GM12878 (cell line): ENCODE data around the gene ADGRL3. TPM values are rescaled to one million over a fixed set of nuclear protein-coding genes. Genes with fewer than 3 reads are reported as not detected.

Experiments used
- ATAC-seq: fragments of 200-7000 bp; cut with Tn5 transposase; 3 replicates; pipeline ENCODE4 v1.9.1; 2020; ENCODE audit warnings: mild to moderate bottlenecking, moderate library complexity
- BruUV-seq: library from RNA; stranded (reverse); fragments of 400-500 nt; replicated peaks from 2 replicates; lab custom pipeline; 2021; lab: Mats Ljungman, UMichigan
- CTCF ChIA-PET: fragments of 300-600 bp; sonication (Branson Sonifier 250); formaldehyde crosslinking; extraction: SDS; loops from one replicate; lab custom pipeline; 2021; ENCODE audit warnings: inconsistent platforms; lab: Yijun Ruan, JAX
- POLR2A ChIA-PET: fragments of 350-600 bp; formaldehyde crosslinking; extraction: SDS; loops from one replicate; lab custom pipeline; 2021; ENCODE audit warnings: inconsistent platforms; lab: Charles Lee
- RAD21 ChIA-PET: fragments of 300-600 bp; sonication (Branson Sonifier 250); formaldehyde crosslinking; loops from one replicate; lab custom pipeline; 2023; ENCODE audit warnings: antibody characterized with exemption; ENCODE audit not compliant: unreplicated experiment; lab: Charles Lee
- SMC1A ChIA-PET: fragments of 300-600 bp; sonication (Branson Sonifier 250); formaldehyde crosslinking; loops from one replicate; lab custom pipeline; 2023; ENCODE audit not compliant: unreplicated experiment, uncharacterized antibody; lab: Charles Lee
- DNase-seq: peaks from one replicate; pipeline ENCODE4 v3.0.0-alpha.2; 2011; ENCODE audit warnings: low read depth, low spot score
- FAIRE-seq: peaks from 3 replicates; lab custom pipeline; 2011; peaks lifted over from hg19 to GRCh38; lab: Jason Lieb, UNC
- H2AFZ ChIP-seq: 2 replicates; pipeline ENCODE4 v1.6.0; 2011; ENCODE audit warnings: low read depth, low read length, control low read depth; ENCODE audit not compliant: control insufficient read depth
- H3K27ac ChIP-seq: 2 replicates; pipeline ENCODE4 v1.5.1; 2011; ENCODE audit warnings: control low read depth; ENCODE audit not compliant: control insufficient read depth, insufficient read depth
- H3K27me3 ChIP-seq, 2 experiments: replicated peaks in 1 of 2; 2 replicates each; pipeline versions ENCODE4 v1.6.0 to v1.6.1; 2011; ENCODE audit warnings: low read length in 1 of 2; ENCODE audit not compliant: control insufficient read depth in 2 of 2, insufficient read depth in 2 of 2
- H3K36me3 ChIP-seq, 2 experiments: 2 replicates each; pipeline ENCODE4 v1.5.1; 2011; ENCODE audit warnings: low read length in 1 of 2; ENCODE audit not compliant: control insufficient read depth in 2 of 2, insufficient read depth in 2 of 2
- H3K4me1 ChIP-seq: 2 replicates; pipeline ENCODE4 v1.6.1; 2011; ENCODE audit warnings: mild to moderate bottlenecking, low read length, moderate library complexity, mixed read lengths; ENCODE audit not compliant: control insufficient read depth, insufficient read depth
- H3K4me2 ChIP-seq: 2 replicates; pipeline ENCODE4 v1.6.0; 2011; ENCODE audit warnings: control low read depth; ENCODE audit not compliant: control insufficient read depth, insufficient read depth
- H3K4me3 ChIP-seq: fragments of 200-600 bp; sonication (generic); 2 replicates; pipeline ENCODE4 v1.5.1; 2016
- H3K79me2 ChIP-seq: 2 replicates; pipeline ENCODE4 v1.6.0; 2011; ENCODE audit warnings: low read length; ENCODE audit not compliant: control insufficient read depth, insufficient read depth
- H3K9ac ChIP-seq: 2 replicates; pipeline ENCODE4 v1.8.0; 2011; ENCODE audit warnings: low read length, control low read depth, mixed read lengths; ENCODE audit not compliant: control insufficient read depth, insufficient read depth
- H3K9me3 ChIP-seq: replicated peaks from 3 replicates; pipeline ENCODE4 v1.5.1; 2011; ENCODE audit warnings: mild to moderate bottlenecking, low read length; ENCODE audit not compliant: control insufficient read depth, insufficient read depth
- H4K20me1 ChIP-seq: 2 replicates; pipeline ENCODE4 v1.6.0; 2011; ENCODE audit not compliant: control insufficient read depth, insufficient read depth
- BACH1 ChIP-seq: fragments of 450-650 bp; IDR thresholded peaks from 2 replicates; pipeline ENCODE4 v1.6.1; 2017; ENCODE audit warnings: mild to moderate bottlenecking, borderline replicate concordance
- CBX3 ChIP-seq: fragments of 200-600 bp; sonication (generic); IDR thresholded peaks from 2 replicates; pipeline ENCODE4 v1.6.1; 2016; ENCODE audit warnings: low read depth, borderline replicate concordance
- CBX5 ChIP-seq: sonication (generic); IDR thresholded peaks from 2 replicates; pipeline ENCODE4 v1.6.1; 2016; ENCODE audit warnings: low read depth, moderate library complexity, mild to moderate bottlenecking, inconsistent platforms
- CEBPB ChIP-seq, 2 experiments: fragments of 150-350 bp in 1 of 2; IDR thresholded peaks; 2 replicates each; pipeline ENCODE4 v1.6.1; 2012 to 2014; ENCODE audit warnings: low read depth in 2 of 2, low read length in 2 of 2, borderline replicate concordance in 1 of 2, inconsistent platforms in 1 of 2
- CHD1 ChIP-seq: IDR thresholded peaks from 2 replicates; pipeline ENCODE4 v1.6.1; 2012; ENCODE audit warnings: low read depth, low read length, improper control_type of control experiment
- E2F8 ChIP-seq: fragments of 450-650 bp; IDR thresholded peaks from 2 replicates; pipeline ENCODE4 v1.6.1; 2018; ENCODE audit warnings: mild to moderate bottlenecking, low read depth, moderate library complexity; ENCODE audit not compliant: partially characterized antibody
- EGR1 ChIP-seq, 2 experiments: IDR thresholded peaks; 1 replicate in 1 of 2; 2 replicates in 1 of 2; pipeline ENCODE4 v1.6.1; 2011 to 2012; ENCODE audit warnings: low read depth in 2 of 2, low read length in 2 of 2, borderline replicate concordance in 1 of 2, mild to moderate bottlenecking in 1 of 2, moderate library complexity in 1 of 2
- HCFC1 ChIP-seq: fragments of 150-350 bp; IDR thresholded peaks from 2 replicates; pipeline ENCODE4 v1.6.1; 2014; ENCODE audit warnings: low read length
- MEF2B ChIP-seq: fragments of 450-650 bp; IDR thresholded peaks from 2 replicates; pipeline ENCODE4 v1.6.1; 2018; ENCODE audit warnings: mild to moderate bottlenecking, moderate library complexity; ENCODE audit not compliant: partially characterized antibody, poor library complexity, severe bottlenecking
- NFYA ChIP-seq: IDR thresholded peaks from 2 replicates; pipeline ENCODE4 v1.6.1; 2011; ENCODE audit warnings: low read depth, mild to moderate bottlenecking, low read length, improper control_type of control experiment, borderline replicate concordance
- NFYB ChIP-seq: IDR thresholded peaks from 2 replicates; pipeline ENCODE4 v1.6.1; 2011; ENCODE audit warnings: low read depth, mild to moderate bottlenecking, low read length, improper control_type of control experiment, moderate library complexity; ENCODE audit not compliant: insufficient read depth
- POLR2A ChIP-seq: IDR thresholded peaks from 2 replicates; pipeline ENCODE4 v1.6.1; 2011; ENCODE audit warnings: low read depth, mild to moderate bottlenecking, low read length
- RAD51 ChIP-seq: fragments of 450-650 bp; IDR thresholded peaks from 2 replicates; pipeline ENCODE4 v1.6.1; 2016; ENCODE audit warnings: moderate library complexity, mild to moderate bottlenecking, inconsistent platforms
- RUNX3 ChIP-seq: IDR thresholded peaks from 2 replicates; pipeline ENCODE4 v1.6.1; 2012; ENCODE audit warnings: low read length, inconsistent platforms
- ZBTB4 ChIP-seq: fragments of 450-650 bp; formaldehyde crosslinking; IDR thresholded peaks from 2 replicates; pipeline ENCODE4 v1.4.0; 2022; ENCODE audit warnings: mild to moderate bottlenecking, moderate library complexity
- in situ Hi-C: fragments of 300-500 bp; cut with MboI; formaldehyde crosslinking; loops from 9 replicates; pipeline ENCODE4 v1.14.3; 2018; ENCODE audit warnings: mixed read lengths
- intact Hi-C: fragments of 100-400 bp; cut with micrococcal nuclease; formaldehyde crosslinking; loops from one replicate; pipeline ENCODE4 v1.14.2; 2022; ENCODE audit not compliant: unreplicated experiment
- polyA plus RNA-seq, 11 experiments: library from polyadenylated mRNA; depleted of rRNA in 4 of 11; unstranded in 6 of 11; stranded (reverse) in 5 of 11; fragments of >200 nt; fragmentation: Nextera tagmentation in 4 of 11; fragmentation: Illumina TruSeq in 1 of 11; extraction: Ambion mirVana in 4 of 11; extraction: Trizol in 1 of 11; gene quantifications; 1 replicate in 1 of 11; 2 replicates in 10 of 11; pipeline versions ENCODE4 v1.2.1 to v1.2.3, GENCODE V29; 2011 to 2016; ENCODE audit warnings: inconsistent platforms in 2 of 11, missing spikeins in 2 of 11, low read depth in 1 of 11
- total RNA-seq, 4 experiments: library from RNA; depleted of rRNA in 3 of 4; stranded (reverse); fragments of >200 nt in 3 of 4; fragmentation: Illumina TruSeq in 1 of 4; extraction: Trizol in 1 of 4; gene quantifications; 2 replicates each; pipeline versions ENCODE4 v1.2.1 to v1.2.3, GENCODE V29; 2013 to 2021
- TF ChIP-seq, protein P1 (sequence below): fragments of 450-650 bp; IDR thresholded peaks from 2 replicates; pipeline ENCODE4 v1.6.1; 2016; ENCODE audit warnings: mild to moderate bottlenecking
- TF ChIP-seq, protein P2 (sequence below): IDR thresholded peaks from 2 replicates; pipeline ENCODE4 v1.6.1; 2011; ENCODE audit warnings: low read depth, low read length, improper control_type of control experiment, borderline replicate concordance

ADGRL3 gene
- total and polyA plus RNA-seq, 10 of the 15 experiments (the other 5 are each of a cell fraction or from before 2014, with no cell fraction given), result 1.1 TPM; not detected in 9

GRCh38 chr4:61319156-61319555 is 119.0 kb downstream of the ADGRL3 start:
- SMC1A ChIA-PET, result no interaction called here
- BruUV-seq, result no TSS peak
- no peak for TF ChIP-seq CBX3
- no peak for TF ChIP-seq ZBTB4 (CRISPR knock-in tag)
- no peak for TF ChIP-seq POLR2A
- no peak for TF ChIP-seq CEBPB (IDR thresholded peaks at IDR 0.05; ENCODE audit: borderline replicate concordance in 1 of 2, low read depth in 2 of 2, low read length in 2 of 2)
- no peak for TF ChIP-seq NFYB
- no peak for TF ChIP-seq BACH1
- TF ChIP-seq CHD1, result no peak
- TF ChIP-seq CBX5, result no peak
- no peak for TF ChIP-seq RUNX3
- TF ChIP-seq, protein P1, sequence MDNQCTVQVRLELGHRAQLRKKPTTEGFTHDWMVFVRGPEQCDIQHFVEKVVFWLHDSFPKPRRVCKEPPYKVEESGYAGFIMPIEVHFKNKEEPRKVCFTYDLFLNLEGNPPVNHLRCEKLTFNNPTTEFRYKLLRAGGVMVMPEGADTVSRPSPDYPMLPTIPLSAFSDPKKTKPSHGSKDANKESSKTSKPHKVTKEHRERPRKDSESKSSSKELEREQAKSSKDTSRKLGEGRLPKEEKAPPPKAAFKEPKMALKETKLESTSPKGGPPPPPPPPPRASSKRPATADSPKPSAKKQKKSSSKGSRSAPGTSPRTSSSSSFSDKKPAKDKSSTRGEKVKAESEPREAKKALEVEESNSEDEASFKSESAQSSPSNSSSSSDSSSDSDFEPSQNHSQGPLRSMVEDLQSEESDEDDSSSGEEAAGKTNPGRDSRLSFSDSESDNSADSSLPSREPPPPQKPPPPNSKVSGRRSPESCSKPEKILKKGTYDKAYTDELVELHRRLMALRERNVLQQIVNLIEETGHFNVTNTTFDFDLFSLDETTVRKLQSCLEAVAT, result no peak
- TF ChIP-seq E2F8, result no peak
- no peak for TF ChIP-seq HCFC1
- no peak for TF ChIP-seq NFYA
- TF ChIP-seq, protein P2, sequence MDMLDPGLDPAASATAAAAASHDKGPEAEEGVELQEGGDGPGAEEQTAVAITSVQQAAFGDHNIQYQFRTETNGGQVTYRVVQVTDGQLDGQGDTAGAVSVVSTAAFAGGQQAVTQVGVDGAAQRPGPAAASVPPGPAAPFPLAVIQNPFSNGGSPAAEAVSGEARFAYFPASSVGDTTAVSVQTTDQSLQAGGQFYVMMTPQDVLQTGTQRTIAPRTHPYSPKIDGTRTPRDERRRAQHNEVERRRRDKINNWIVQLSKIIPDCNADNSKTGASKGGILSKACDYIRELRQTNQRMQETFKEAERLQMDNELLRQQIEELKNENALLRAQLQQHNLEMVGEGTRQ, result no peak
- TF ChIP-seq MEF2B, result no peak
- TF ChIP-seq RAD51, result no peak
- no peak for TF ChIP-seq EGR1 (IDR thresholded peaks at IDR 0.05; ENCODE audit: borderline replicate concordance in 1 of 2, low read depth in 2 of 2, low read length in 2 of 2)

More at GRCh38 chr4:61319156-61319555, 119.0 kb downstream of the ADGRL3 start:
- Histone ChIP-seq H3K9ac (no peak overlapping the region), H3K79me2 (no peaks in the 10 kb centered on the region), H3K27ac (no peak overlapping the region), H3K4me1 (no peaks in the 10 kb centered on the region), H2AFZ (no peak overlapping the region), H3K9me3 (no peaks in the 10 kb centered on the region), H3K4me3 (no peak overlapping the region), H4K20me1 (no peaks in the 10 kb centered on the region), H3K36me3 (no peaks in the 10 kb centered on the region), H3K27me3 (no peaks in the 10 kb centered on the region), H3K4me2 (no peak overlapping the region)
- FAIRE-seq (no peak), ATAC-seq (no peak), DNase-seq (no peak)
- POLR2A ChIA-PET, result no interaction called here
- intact Hi-C loops, result no loop called here
- CTCF ChIA-PET, result no interaction called here
- in situ Hi-C loops, result no loop called here
- RAD21 ChIA-PET, result no interaction called here
